Measurements from ENCODE around the gene GPAM. TPM values are rescaled to one million over a fixed set of nuclear protein-coding genes. Genes with fewer than 3 reads are reported as not detected.

GPAM gene
- polyA plus RNA-seq, 1 donor, result 15.6 TPM

DNA sequence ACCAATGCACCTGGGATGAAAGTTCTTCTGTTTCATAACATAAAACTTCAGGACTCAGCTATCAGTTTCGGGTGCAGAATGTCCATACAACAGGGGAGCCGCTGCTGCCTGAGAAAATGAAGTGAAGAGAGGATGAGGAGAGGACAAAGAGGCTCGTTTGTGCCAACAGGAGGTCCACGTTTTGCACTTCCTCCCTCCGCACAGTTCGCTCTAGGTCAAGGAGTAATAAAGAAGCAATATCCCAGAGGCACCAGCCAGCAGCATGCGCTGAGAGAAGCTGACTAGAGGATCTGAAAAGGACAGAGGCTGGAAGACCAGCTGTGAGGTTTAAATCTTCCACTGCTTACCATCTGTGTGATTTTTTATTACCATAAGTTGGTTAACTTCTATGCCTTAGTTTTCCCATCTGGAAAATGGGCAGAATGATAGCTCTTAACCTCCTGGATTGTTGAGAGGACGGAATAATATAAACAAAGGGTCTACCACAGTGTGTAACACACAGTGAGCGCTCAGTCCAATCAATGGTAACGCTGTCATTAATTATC lies 709 bp downstream of the GPAM start:
- DNase-seq, result no peak

- no peak for DNase-seq
Observed at GRCh38 chr10:112177247-112177646, 6.3 kb downstream of the GPAM start.

DNA sequence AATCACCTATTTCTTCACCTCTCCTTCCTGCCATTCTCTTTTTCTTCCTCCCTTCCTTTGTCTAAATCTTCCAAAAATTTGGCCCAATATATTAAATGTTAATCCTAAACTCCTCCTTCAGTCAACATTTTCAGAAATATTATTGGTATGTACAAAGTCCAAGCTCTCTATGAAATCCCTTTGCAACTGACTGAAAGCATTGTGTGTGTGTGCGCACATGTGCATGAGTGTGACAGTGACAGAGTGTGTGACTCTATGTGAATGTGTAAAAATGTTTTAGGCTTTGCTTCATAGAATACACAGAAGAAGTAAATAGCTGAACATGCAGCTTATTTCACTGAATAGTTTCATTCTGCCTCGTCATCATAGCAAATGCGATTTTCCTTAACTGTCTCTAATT lies 7.0 kb downstream of the GPAM start:
- no peak for DNase-seq

DNA sequence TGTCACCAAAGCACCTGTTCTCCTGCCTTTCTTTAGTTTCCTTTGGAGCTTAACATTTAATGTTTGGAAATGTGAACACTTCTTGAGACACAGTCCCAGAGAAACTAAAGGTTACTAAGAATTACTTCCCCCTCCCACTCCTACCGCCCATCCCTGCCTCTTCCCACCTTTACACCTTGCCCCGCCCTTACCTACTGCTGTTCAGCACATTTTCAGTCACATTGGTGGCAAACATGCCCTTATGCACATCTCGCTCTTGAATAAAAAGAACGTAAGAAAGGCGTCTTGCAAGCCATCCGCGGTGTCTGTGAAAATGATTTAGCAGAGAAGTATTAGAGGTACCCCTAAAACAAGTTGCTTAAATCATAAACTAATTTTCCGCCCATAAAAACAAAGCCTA lies 8.2 kb downstream of the GPAM start:
- no peak for DNase-seq

DNA sequence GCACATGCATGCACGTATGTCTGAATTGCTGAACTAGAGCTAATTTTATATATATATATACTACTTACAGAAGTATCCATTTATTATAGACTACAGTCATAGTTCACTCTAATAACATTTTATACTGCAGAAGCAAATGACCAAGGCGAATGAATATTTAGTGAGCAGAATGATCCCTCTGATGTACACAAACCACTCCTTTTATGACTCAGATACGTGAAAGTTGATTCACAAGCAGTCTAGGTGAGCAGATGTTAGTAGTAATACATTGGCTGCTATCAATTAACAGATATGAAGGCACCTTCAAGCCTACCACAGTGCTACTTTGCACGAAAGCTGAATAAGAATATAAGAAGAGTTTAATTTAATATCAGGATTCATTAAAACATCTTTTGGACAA lies 10.4 kb downstream of the GPAM start:
- no peak for DNase-seq

DNA sequence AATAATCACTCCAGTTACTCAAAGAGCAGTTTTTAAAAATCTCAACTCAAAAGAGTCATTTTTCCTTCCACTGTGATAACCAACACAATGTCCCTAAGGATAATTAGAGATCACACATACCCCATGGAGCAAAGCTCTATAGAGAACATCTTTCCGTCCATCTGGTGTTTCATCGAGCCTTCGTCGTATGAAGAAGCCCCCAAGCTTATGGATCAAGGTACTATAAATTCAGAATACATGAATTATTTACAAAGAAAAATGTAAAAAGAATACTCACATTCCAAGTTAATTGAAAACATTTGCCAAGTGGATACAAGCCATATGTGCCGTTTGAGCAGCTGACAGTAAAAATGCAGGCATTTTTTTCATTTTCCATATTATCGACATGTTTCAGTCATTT lies 14.8 kb downstream of the GPAM start:
- no peak for DNase-seq

DNA sequence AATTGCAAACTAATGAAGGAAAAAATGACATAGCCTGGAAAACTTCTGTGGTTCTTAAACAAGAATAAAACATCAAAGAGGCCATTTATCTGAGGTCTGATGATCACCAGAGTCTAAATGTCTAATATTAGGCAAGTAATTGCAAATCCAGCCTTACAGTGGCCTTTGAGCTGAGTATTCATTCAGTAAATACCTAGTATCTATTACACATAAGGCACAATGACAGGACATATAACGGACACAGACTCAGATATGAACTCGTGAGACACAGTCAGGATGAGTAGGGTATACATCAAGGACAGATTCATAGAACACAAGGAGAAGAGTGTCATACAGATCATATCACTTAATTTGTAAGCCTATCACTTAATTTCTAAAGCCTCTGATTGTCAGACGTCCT lies 16.8 kb downstream of the GPAM start:
- DNase-seq, result no peak

DNA sequence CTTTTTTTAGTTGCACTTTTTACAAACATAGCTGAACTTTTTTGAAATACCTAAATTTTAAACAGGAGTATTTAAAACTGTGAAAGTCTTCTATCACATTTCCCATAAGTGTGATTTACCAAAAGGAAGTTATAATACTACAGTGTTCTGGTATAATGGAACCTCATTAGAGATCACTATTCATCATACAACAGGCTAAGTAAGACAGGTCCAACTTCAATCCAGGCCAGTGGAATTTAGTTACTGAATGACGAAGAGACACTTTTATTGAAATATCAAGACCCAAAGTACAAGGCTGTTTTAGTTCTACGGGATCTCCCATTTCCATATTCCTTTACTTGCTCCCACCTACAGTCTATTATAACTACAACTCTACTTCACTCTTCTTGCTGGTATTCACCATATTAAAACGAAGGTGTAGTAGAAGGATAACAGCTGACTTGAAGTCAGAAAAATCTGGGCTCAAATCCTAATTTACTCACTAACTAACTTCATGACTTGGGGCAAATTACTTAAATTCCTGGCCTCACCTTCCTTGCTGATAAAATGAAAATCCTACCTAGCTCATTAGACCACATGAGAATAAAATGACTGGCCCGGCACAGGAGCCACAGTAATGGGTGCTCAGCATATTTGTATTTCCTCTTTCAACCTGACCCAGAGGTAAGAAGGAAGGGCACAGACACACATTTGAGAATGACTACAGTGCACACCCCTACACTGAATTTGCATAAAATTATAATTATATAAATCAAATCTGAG lies 21.6 kb downstream of the GPAM start:
- no peak for DNase-seq

DNA sequence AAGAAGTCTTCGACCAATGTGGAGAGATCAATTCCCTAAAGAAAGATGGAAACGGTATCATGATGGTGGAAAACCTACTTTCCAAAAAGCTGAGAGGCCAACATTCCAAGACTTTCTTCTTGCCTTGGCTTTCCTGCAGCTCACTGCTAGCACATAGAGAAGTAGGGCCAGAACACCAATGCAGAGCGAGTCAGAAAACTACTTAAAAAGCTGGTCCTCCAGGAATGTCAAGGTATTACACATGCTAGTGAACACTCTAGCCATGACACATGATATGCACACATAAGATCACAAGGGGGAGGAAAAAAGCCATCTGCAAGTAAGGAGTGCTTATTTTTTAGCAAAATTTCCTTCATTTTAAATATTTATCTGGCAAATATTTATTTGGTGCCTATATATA lies 22.7 kb downstream of the GPAM start:
- no peak for DNase-seq

DNA sequence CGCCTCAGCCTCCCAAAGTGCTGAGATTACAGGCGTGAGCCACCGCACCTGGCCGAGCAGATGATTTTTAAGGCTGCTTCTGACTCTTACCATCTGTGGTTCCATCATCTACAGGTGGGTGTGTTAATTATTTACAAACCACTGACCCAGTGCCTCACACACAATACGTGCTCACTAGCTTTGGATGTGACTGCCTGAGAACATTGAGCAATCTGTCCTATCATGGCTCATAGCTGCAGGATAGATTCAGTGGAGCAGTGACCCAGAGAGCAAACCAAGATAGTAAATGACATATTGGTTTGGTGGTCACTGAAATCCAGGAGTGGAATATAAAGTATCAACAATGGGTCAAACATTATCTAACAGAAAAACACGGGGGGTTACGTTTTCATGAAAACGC lies 24.1 kb downstream of the GPAM start:
- no peak for DNase-seq

DNA sequence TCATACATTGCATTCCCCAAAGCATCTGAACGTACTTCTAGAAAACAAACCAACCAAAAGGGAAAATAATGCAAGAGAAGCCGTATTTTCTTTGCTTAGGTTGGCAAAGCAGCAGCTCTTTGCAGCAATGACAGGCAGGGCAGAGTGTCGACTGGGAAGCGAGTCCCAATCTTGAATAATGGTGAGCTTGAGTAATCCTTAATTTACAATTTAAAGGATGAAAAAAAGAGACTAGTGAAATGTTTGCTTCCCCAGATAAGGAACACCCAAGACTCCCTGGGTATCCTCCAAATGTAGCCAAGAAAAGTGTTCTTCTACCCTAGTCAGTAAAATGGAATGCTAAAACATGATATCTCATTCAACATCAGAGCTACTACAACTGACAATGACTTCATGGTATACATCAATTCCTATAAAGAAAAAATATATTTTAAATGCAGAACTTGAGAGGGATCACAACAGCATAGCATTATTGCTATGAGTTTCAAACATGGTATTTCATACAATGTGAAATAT lies 32.0 kb downstream of the GPAM start:
- DNase-seq, result no peak

DNA sequence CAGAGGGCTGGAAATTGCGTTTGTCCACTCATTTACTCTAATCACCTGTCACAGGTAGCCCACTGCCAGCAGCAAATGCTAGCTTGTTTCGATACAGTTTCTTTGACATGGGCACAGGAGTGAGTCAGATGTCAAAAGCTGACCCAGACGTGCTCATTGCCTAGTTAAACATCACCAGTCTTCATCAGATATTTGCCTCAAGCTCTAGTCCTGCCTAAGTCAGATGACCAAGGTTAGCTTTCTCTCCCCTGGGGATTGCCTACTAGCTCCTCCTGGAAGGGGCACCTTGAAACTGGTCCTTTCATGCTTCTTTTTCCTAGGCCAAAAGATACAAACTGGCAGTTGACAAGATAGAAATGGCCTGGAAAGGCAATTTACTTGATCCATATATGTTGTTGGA lies 35.2 kb downstream of the GPAM start:
- no peak for DNase-seq

GRCh38 chr10:112146799-112147198 lies 36.8 kb downstream of the GPAM start:
- DNase-seq, result no peak

- no peak for DNase-seq
Observed at GRCh38 chr10:112145263-112145662, 38.3 kb downstream of the GPAM start.

GRCh38 chr10:112143420-112143819 lies 40.1 kb downstream of the GPAM start:
- DNase-seq, result no peak

DNA sequence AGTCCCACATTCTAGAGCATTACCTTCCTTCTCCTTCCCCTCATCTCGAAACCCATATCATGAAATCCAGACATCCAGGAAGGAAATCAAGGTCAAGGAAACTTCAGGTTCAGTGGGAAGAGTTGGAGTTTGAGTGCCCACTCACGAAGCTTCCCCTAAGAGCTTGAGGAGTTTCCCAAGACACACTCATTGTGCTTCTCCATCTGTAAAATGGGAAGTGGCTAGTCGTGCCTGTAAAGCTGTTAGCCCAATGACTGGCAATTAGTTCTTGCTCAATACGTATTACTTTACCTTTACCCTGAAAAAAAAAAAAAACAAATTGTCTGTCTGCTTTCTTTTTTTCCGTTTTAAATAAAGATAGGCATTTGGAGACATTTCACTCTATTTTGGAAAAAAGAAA lies 42.3 kb downstream of the GPAM start:
- no peak for DNase-seq

- peak; percentile 45 for DNase-seq
Observed at GRCh38 chr10:112140110-112140970, 43.2 kb downstream of the GPAM start.

DNA sequence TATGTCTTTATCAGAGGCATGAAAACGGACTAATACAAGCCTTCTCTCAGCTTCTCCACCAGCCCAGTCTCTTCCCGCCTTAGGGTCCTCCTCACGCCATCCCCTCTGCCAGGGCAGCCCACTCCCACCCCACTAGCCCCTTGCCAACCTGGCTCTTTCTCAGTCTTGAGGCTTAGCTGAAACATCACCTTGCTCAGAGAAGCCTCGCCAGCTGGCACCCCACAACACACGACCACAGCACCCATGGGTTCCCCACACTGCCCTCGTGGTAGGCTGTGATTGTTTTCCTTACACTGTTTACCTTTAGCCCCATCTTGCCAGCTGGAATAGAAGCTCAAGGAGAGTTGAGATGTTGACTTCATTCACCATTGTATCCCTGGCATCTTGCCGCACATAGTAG lies 44.4 kb downstream of the GPAM start:
- DNase-seq, result no peak

DNA sequence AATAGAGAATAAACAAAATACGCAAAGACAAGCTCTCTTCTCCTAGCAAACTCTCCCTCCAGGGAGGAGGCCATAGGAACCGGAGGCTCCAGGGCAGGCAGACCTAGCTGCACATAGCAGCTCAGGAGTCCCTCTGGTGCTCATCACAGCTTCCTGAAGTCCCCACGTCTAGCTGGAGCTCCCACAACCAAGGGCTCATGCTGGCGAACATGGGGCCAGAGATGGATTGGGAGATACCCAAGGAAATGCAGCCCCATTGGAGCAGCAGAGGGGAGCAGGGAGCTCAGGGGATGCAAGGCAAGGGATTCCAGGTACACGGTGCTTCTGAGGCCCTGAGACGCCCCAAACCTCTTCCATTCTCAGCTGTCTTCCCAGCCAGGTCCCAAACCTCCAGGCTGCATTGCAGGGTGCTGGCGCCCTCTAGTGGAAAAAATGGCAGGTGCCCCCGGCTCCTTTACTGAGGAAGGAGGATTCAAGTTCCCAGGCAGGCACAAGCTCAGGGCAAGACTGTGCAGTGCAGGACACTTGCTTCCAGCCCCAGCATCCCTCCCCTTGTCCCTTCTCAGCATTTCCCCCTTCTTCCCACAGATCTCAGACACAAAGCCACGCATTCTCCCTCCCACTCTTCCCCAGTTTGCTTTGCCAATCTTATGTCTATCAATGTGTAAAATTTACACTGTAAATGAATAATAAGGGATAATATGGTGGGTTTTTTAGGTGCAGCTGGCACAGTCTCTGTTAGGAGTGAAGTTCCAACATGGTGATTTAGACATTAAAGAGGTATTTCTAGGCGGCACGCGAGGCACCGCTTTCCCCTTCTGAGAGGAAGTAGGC lies 46.2 kb downstream of the GPAM start:
- DNase-seq, result peak; percentile 61

GRCh38 chr10:112136486-112137153 lies 46.9 kb downstream of the GPAM start:
- no peak for DNase-seq

- DNase-seq, result no peak
Observed at GRCh38 chr10:112135604-112136003, 48.0 kb downstream of the GPAM start.

DNA sequence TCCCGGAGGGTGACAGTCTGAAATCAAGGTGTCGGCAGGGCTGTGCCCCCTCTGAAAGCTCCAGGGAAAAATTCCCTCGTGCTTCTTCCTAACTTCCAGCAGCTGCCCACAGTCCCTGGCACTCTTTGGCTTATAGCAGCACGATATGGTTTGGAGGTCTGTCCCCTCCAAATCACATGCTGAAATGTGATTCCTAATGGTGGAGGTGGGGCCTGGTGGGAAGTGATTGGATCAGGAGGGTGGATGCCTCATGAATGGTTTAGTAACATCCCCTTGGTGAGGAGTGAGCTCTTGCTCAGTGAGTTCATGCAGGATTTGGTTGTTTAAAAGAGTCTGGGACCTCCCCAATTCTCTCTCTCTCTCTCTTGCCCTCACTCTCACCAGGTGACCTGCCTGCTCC lies 51.1 kb downstream of the GPAM start:
- no peak for DNase-seq
